ENCODE measurements around the gene MYOM1.

DNA sequence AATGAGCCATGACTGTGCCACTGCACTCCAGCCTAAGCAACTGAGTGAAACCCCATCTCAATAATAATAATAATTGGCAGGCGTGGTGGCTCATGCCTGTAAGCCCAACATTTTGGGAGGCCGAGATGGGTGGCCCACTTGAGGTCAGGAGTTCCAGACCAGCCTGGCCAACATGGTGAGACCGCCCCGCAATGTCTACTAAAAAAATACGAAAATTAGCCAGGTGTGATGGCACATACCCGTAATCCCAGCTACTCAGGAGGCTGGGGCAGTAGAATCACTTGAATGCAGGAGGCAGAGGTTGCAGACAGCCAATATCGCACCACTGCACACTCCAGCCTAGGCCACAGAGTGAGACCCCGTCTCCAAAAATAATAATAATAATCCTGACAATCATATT lies 178.9 kb downstream of the MYOM1 start:
- TF ChIP-seq BHLHE40 (IDR thresholded peaks at IDR 0.05; ENCODE audit: borderline replicate concordance) (no peak), FOXK2 (IDR thresholded peaks at IDR 0.05) (no peak), SUZ12 (IDR thresholded peaks at IDR 0.05) (no peak), ELF4 (IDR thresholded peaks at IDR 0.05) (no peak)
